H9 (cell line): ENCODE results near the gene STXBP1. TPM values are rescaled to one million over a fixed set of nuclear protein-coding genes. Genes with fewer than 3 reads are reported as not detected.

Source experiments
- DNase-seq: peaks from one replicate; pipeline ENCODE4 v3.0.0-alpha.2; 2017
- H2AFZ ChIP-seq: one replicate; pipeline ENCODE4 v1.6.1; 2013; ENCODE audit warnings: mild to moderate bottlenecking, low read length, control low read depth, moderate library complexity
- H2AK5ac ChIP-seq: 2 replicates; pipeline ENCODE4 v1.6.1; 2013; ENCODE audit warnings: low read length, control low read depth, mixed read lengths; ENCODE audit not compliant: insufficient read length
- H2BK120ac ChIP-seq: one replicate; pipeline ENCODE4 v1.6.1; 2013; ENCODE audit warnings: low read depth, mild to moderate bottlenecking, low read length, control low read depth, inconsistent platforms; ENCODE audit not compliant: poor library complexity, severe bottlenecking
- H2BK12ac ChIP-seq: 2 replicates; pipeline ENCODE4 v1.6.1; 2013; ENCODE audit warnings: low read length, control low read depth, mixed read lengths, low read depth; ENCODE audit not compliant: insufficient read length
- H2BK15ac ChIP-seq: 2 replicates; pipeline ENCODE4 v1.6.1; 2013; ENCODE audit warnings: low read depth, low read length, control low read depth
- H2BK20ac ChIP-seq: one replicate; pipeline ENCODE4 v1.6.1; 2013; ENCODE audit warnings: low read depth, mild to moderate bottlenecking, low read length, control low read depth, inconsistent platforms; ENCODE audit not compliant: poor library complexity, severe bottlenecking
- H2BK5ac ChIP-seq: 2 replicates; pipeline ENCODE4 v1.6.1; 2013; ENCODE audit warnings: low read length, control low read depth, mixed read lengths; ENCODE audit not compliant: insufficient read length
- H3K14ac ChIP-seq: 2 replicates; pipeline ENCODE4 v1.6.1; 2013; ENCODE audit warnings: low read length, control low read depth; ENCODE audit not compliant: insufficient read depth
- H3K18ac ChIP-seq: 2 replicates; pipeline ENCODE4 v1.6.1; 2013; ENCODE audit warnings: low read depth, mild to moderate bottlenecking, mixed read lengths, low read length, control low read depth; ENCODE audit not compliant: insufficient read length
- H3K23ac ChIP-seq: 2 replicates; pipeline ENCODE4 v1.6.1; 2013; ENCODE audit warnings: low read length, control low read depth, mixed read lengths, low read depth; ENCODE audit not compliant: insufficient read length
- H3K23me2 ChIP-seq: 2 replicates; pipeline ENCODE4 v1.6.1; 2013; ENCODE audit warnings: low read depth, mild to moderate bottlenecking, mixed read lengths, low read length, control low read depth; ENCODE audit not compliant: insufficient read length, poor library complexity, severe bottlenecking
- H3K27ac ChIP-seq: 2 replicates; pipeline ENCODE4 v1.5.1; 2013; ENCODE audit warnings: low read length, control low read depth, mixed read lengths, low read depth; ENCODE audit not compliant: insufficient read length
- H3K27me3 ChIP-seq: 2 replicates; pipeline ENCODE4 v1.6.1; 2013; ENCODE audit warnings: low read length, control low read depth, inconsistent platforms; ENCODE audit not compliant: insufficient read depth
- H3K4ac ChIP-seq: 2 replicates; pipeline ENCODE4 v1.6.1; 2013; ENCODE audit warnings: low read depth, mild to moderate bottlenecking, control low read depth, inconsistent platforms, low read length, moderate library complexity
- H3K4me1 ChIP-seq: 2 replicates; pipeline ENCODE4 v1.6.1; 2013; ENCODE audit warnings: low read length, control low read depth, inconsistent platforms; ENCODE audit not compliant: insufficient read depth
- H3K4me2 ChIP-seq: 2 replicates; pipeline ENCODE4 v1.6.1; 2013; ENCODE audit warnings: low read length, control low read depth, mixed read lengths; ENCODE audit not compliant: insufficient read length, insufficient read depth
- H3K56ac ChIP-seq: 2 replicates; pipeline ENCODE4 v1.6.1; 2013; ENCODE audit warnings: low read depth, mild to moderate bottlenecking, mixed read lengths, low read length, control low read depth; ENCODE audit not compliant: insufficient read length
- H3K79me1 ChIP-seq: 2 replicates; pipeline ENCODE4 v1.6.1; 2013; ENCODE audit warnings: low read depth, mild to moderate bottlenecking, moderate library complexity, low read length, control low read depth, inconsistent platforms; ENCODE audit not compliant: insufficient read depth, poor library complexity, severe bottlenecking
- H3K79me2 ChIP-seq: 2 replicates; pipeline ENCODE4 v1.6.1; 2013; ENCODE audit warnings: low read length, control low read depth, inconsistent platforms; ENCODE audit not compliant: insufficient read depth
- H3K9ac ChIP-seq: 2 replicates; pipeline ENCODE4 v1.6.1; 2013; ENCODE audit warnings: low read length, control low read depth, mixed read lengths; ENCODE audit not compliant: insufficient read length; ENCODE audit errors: extremely low read depth
- H3K9me3 ChIP-seq: one replicate; pipeline ENCODE4 v1.6.1; 2013; ENCODE audit warnings: low read depth, low read length, inconsistent platforms; ENCODE audit not compliant: control insufficient read depth
- H3T11ph ChIP-seq: one replicate; pipeline ENCODE4 v1.6.1; 2013; ENCODE audit warnings: mild to moderate bottlenecking, low read length, control low read depth, inconsistent platforms
- H4K20me1 ChIP-seq: one replicate; pipeline ENCODE4 v1.6.1; 2013; ENCODE audit not compliant: control insufficient read depth, insufficient read length, insufficient read depth
- H4K5ac ChIP-seq: 2 replicates; pipeline ENCODE4 v1.6.1; 2013; ENCODE audit warnings: low read depth, mild to moderate bottlenecking, mixed read lengths, low read length, control low read depth; ENCODE audit not compliant: insufficient read length
- H4K8ac ChIP-seq: replicated peaks from 2 replicates; pipeline ENCODE4 v1.6.1; 2013; ENCODE audit warnings: low read length, control low read depth, mixed read lengths, low read depth; ENCODE audit not compliant: insufficient read length
- H4K91ac ChIP-seq: 2 replicates; pipeline ENCODE4 v1.6.1; 2013; ENCODE audit warnings: low read depth, mild to moderate bottlenecking, moderate library complexity, mixed read lengths, low read length, control low read depth; ENCODE audit not compliant: insufficient read length
- H3K27ac Mint-ChIP-seq, 3 experiments: 2 replicates in 2 of 3; 3 replicates in 1 of 3; pipeline ENCODE4 v1.8.0; 2020 to 2021; ENCODE audit warnings: mixed read lengths in 3 of 3, mild to moderate bottlenecking in 1 of 3, moderate library complexity in 1 of 3
- H3K27me3 Mint-ChIP-seq: 2 replicates; pipeline ENCODE4 v1.8.0; 2021; ENCODE audit warnings: low read depth, mild to moderate bottlenecking, moderate library complexity, mixed read lengths
- H3K36me3 Mint-ChIP-seq, 3 experiments: 2 replicates in 2 of 3; 3 replicates in 1 of 3; pipeline ENCODE4 v1.8.0; 2020 to 2021; ENCODE audit warnings: low read depth in 3 of 3, mixed read lengths in 3 of 3; ENCODE audit not compliant: insufficient read depth in 1 of 3
- H3K4me1 Mint-ChIP-seq, 2 experiments: 2 replicates each; pipeline ENCODE4 v1.8.0; 2020; ENCODE audit warnings: mixed read lengths in 2 of 2
- H3K4me3 Mint-ChIP-seq, 2 experiments: 2 replicates in 1 of 2; 3 replicates in 1 of 2; pipeline ENCODE4 v1.8.0; 2020 to 2021; ENCODE audit warnings: mild to moderate bottlenecking in 2 of 2, mixed read lengths in 2 of 2, moderate library complexity in 1 of 2
- H3K9me3 Mint-ChIP-seq, 2 experiments: 2 replicates in 1 of 2; 3 replicates in 1 of 2; pipeline ENCODE4 v1.8.0; 2020; ENCODE audit warnings: mild to moderate bottlenecking in 2 of 2, mixed read lengths in 2 of 2, moderate library complexity in 1 of 2
- WGBS: extraction: QIAGEN DNeasy Blood & Tissue Kit; methylation state at CpG from one replicate; pipeline ENCODE4 v1.1.7; 2013; ENCODE audit warnings: missing lambda C conversion rate, low lambda C conversion rate, mixed read lengths; ENCODE audit not compliant: insufficient read length; ENCODE audit errors: extremely low coverage; 5-methylcytosine and 5-hydroxymethylcytosine counted together
- total RNA-seq: library from RNA; stranded (reverse); gene quantifications from 2 replicates; pipeline ENCODE4 v1.2.1, GENCODE V29; 2021
- TF ChIP-seq, protein P1 (sequence below): fragments of 200-600 bp; sonication (generic); conservative IDR thresholded peaks from 3 replicates; pipeline ENCODE4 v1.8.0; 2021; ENCODE audit warnings: antibody characterized with exemption, mild to moderate bottlenecking

The STXBP1 gene
- total RNA-seq, 1 experiment from 2014 or later: 22.3 TPM

DNA sequence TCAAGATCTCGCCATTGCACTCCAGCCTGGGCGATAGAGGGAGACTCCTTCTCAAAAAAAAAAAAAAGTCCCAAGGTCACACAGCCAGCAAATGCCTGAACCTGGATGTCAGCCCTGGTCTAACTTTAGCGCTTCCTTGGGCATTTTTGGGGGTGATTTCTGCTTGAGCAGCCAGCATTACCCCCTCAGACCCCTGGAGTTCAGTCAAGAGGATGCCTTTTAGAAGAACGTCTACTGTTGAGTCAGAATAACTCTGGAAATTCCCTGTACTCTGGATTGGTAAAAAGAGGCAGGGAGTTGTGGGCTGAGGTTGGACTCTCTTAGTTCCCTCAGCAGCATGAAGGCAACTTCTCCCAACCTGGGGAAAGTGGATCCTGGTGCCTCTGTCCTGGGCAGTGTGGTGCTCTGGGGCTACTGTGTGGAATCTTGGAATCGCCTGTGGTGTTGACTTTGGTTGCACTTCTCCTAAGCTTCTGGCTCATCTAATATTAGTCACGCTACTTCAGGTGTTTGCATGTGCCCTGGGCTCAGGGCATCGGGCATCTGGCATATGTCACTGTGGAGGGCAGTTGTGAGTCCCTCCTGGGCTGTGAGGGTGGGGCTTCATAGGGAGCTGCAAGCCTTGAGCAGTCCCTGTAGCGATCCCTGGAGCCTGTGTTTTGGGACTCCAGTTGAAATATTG, 32.2 kb downstream of the STXBP1 start:
- H3K79me2 ChIP-seq: no peaks in the 10 kb centered on the region
- H3K14ac ChIP-seq: no peak overlapping the region
- H3K9me3 Mint-ChIP-seq: no peaks in the 10 kb centered on the region
- peak overlapping the region in 2 of 3 experiments; percentile 44 to 66; a peak in 3 of 7 replicates for H3K27ac Mint-ChIP-seq
- H3K4ac ChIP-seq: no peak overlapping the region
- no peak overlapping the region for H3K23ac ChIP-seq
- H2BK20ac ChIP-seq: no peak overlapping the region
- H3K27me3 Mint-ChIP-seq: no peaks in the 10 kb centered on the region
- no peak overlapping the region for H3T11ph ChIP-seq
- no peak overlapping the region for H2BK120ac ChIP-seq
- H3K4me1 ChIP-seq: no peaks in the 10 kb centered on the region; the same call in 1 of the 2 replicates
- peaks cover 10 to 19% of the 10 kb centered on the region in 2 experiments for H3K4me1 Mint-ChIP-seq
- no peaks in the 10 kb centered on the region for H3K79me1 ChIP-seq
- no peak overlapping the region for H3K4me2 ChIP-seq
- no peak overlapping the region for H4K5ac ChIP-seq
- no peaks in the 10 kb centered on the region for H3K23me2 ChIP-seq
- WGBS: no CpG with 5 or more reads among the region's 8 CpGs
- H2BK15ac ChIP-seq: no peak overlapping the region
- H3K36me3 Mint-ChIP-seq: peaks cover 0 to 2% (median 0%) of the 10 kb centered on the region in 3 experiments; a peak in 2 of 7 replicates
- H2AK5ac ChIP-seq: no peak overlapping the region
- peak overlapping the region in 1 of 2 experiments; percentile 41; a peak in 2 of 5 replicates for H3K4me3 Mint-ChIP-seq
- no peaks in the 10 kb centered on the region for H4K20me1 ChIP-seq
- TF ChIP-seq, protein P1, sequence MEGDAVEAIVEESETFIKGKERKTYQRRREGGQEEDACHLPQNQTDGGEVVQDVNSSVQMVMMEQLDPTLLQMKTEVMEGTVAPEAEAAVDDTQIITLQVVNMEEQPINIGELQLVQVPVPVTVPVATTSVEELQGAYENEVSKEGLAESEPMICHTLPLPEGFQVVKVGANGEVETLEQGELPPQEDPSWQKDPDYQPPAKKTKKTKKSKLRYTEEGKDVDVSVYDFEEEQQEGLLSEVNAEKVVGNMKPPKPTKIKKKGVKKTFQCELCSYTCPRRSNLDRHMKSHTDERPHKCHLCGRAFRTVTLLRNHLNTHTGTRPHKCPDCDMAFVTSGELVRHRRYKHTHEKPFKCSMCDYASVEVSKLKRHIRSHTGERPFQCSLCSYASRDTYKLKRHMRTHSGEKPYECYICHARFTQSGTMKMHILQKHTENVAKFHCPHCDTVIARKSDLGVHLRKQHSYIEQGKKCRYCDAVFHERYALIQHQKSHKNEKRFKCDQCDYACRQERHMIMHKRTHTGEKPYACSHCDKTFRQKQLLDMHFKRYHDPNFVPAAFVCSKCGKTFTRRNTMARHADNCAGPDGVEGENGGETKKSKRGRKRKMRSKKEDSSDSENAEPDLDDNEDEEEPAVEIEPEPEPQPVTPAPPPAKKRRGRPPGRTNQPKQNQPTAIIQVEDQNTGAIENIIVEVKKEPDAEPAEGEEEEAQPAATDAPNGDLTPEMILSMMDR: no peak
- no peak overlapping the region for H2BK5ac ChIP-seq
- no peak overlapping the region for H4K8ac ChIP-seq
- H2AFZ ChIP-seq: no peak overlapping the region
- no peaks in the 10 kb centered on the region for H3K27me3 ChIP-seq
- H3K56ac ChIP-seq: no peak overlapping the region
- no peak overlapping the region for H4K91ac ChIP-seq
- H2BK12ac ChIP-seq: no peak overlapping the region
- H3K18ac ChIP-seq: no peak overlapping the region
- H3K9me3 ChIP-seq: no peaks in the 10 kb centered on the region
- H3K9ac ChIP-seq: no peak overlapping the region
- H3K27ac ChIP-seq: no peak overlapping the region
- no peak for DNase-seq
